GM12892 (cell line): ENCODE results near the gene CRB3.

Source experiments
- POLR2A ChIP-seq: IDR thresholded peaks from 2 replicates; pipeline ENCODE4 v1.6.1; 2011; ENCODE audit warnings: low read depth, low read length, control low read depth
- POLR2AphosphoS5 ChIP-seq: IDR thresholded peaks from 2 replicates; pipeline ENCODE4 v1.6.1; 2011; ENCODE audit warnings: low read depth, low read length, control low read depth
- TAF1 ChIP-seq: IDR thresholded peaks from 2 replicates; pipeline ENCODE4 v1.6.1; 2011; ENCODE audit warnings: low read depth, mild to moderate bottlenecking, control low read depth, low read length, borderline replicate concordance

DNA sequence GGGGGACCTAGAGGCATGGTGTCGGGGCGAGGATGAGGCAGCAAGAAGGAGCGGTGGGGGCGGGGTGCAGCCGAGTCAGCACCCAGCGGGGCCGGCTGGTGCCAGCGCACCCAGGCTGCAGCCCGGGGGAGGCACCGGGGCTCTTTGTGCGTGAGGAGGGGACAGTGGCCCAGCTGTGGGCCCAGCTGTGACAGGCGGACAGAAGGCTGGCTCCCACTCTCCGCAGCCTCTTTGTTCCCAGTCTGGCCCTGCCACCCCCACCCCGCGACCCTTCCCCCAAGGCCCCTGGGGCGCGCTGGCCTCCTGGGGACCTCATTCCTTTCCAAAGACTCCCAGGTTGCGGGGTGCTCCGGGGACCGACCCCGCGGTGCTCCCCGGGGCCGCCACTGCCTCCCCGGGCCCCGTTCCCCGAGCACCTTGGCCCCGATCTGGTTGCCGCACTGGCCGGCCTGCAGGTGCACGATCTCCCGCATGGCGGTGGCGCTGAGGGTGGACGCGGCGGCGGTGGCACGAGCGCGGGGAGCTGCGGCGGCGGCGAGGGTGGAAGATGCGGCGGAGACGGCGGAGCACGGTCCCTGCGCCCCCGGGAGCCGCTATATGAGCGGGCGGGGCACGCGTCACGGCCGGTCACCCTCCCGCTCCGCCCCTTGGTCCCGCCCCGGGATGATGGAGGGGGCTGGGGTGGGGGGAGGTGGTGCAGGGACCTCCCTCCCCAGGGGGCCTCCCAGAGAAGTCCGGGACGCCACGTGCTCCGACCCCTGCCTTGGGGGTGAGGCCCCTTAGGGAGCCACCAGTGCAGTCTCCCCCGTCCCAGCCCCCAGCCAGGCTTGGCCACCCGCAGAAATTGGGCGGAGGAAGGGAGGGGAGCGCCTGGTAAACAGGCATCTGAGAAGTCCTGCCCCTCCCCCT lies 37.9 kb downstream of the CRB3 start, which contains the start of gene TUBB4A:
- no peak; the same call in 1 of the 2 replicates for TF ChIP-seq POLR2A
- no peak for TF ChIP-seq TAF1
- no peak for TF ChIP-seq POLR2AphosphoS5
